ENCODE measurements around the gene URB1.
"Not testable (repeated sequence)": the region's sequence is repeated elsewhere in the genome, so short reads cannot be mapped to it uniquely, and the experiment has no call there.

Gene URB1

GRCh38 chr21:32392880-32393676, at the start of gene URB1:
URB1 (minus strand) TSS chr21:32393012; CDS start chr21:32392910, 102 bp downstream.
- peak; percentile 77 for DNase-seq

- no peak for DNase-seq
Observed at GRCh38 chr21:32437729-32438128, 44.9 kb upstream of the URB1 start.

- DNase-seq, result not testable (repeated sequence)
Observed at GRCh38 chr21:32432982-32433660, 40.3 kb upstream of the URB1 start.

- no peak for DNase-seq
Observed at GRCh38 chr21:32427958-32428623, 35.3 kb upstream of the URB1 start.

- DNase-seq, result no peak
Observed at GRCh38 chr21:32426592-32427051, 33.8 kb upstream of the URB1 start.

- no peak for DNase-seq
Observed at GRCh38 chr21:32426066-32426465, 33.3 kb upstream of the URB1 start.

- no peak for DNase-seq
Observed at GRCh38 chr21:32425628-32426027, 32.8 kb upstream of the URB1 start.

GRCh38 chr21:32424674-32425073, 31.9 kb upstream of the URB1 start:
- DNase-seq, result no peak

- DNase-seq, result no peak
Observed at GRCh38 chr21:32424191-32424535, 31.4 kb upstream of the URB1 start.

- no peak for DNase-seq
Observed at GRCh38 chr21:32423320-32424190, 30.7 kb upstream of the URB1 start.

- DNase-seq, result no peak
Observed at GRCh38 chr21:32422064-32422463, 29.3 kb upstream of the URB1 start.

GRCh38 chr21:32418146-32418545, 25.3 kb upstream of the URB1 start:
- DNase-seq, result no peak

- no peak for DNase-seq
Observed at GRCh38 chr21:32415451-32416398, 22.9 kb upstream of the URB1 start.

- no peak for DNase-seq
Observed at GRCh38 chr21:32414579-32415358, 22.0 kb upstream of the URB1 start.

GRCh38 chr21:32413697-32414578, 21.1 kb upstream of the URB1 start:
- DNase-seq, result no peak

- no peak for DNase-seq
Observed at GRCh38 chr21:32413015-32413504, 20.2 kb upstream of the URB1 start.

- no peak for DNase-seq
Observed at GRCh38 chr21:32412162-32413014, 19.6 kb upstream of the URB1 start, which contains the start of gene EVA1C. EVA1C (plus strand) TSS chr21:32412706; CDS start chr21:32412854, 148 bp downstream.
